Measurements from ENCODE around the gene NEK2.

NEK2 gene

GRCh38 chr1:211631168-211631567 is 44.3 kb downstream of the NEK2 start:
- TF ChIP-seq CREB1 (IDR thresholded peaks at IDR 0.05; ENCODE audit: low read depth) = no peak

- TF ChIP-seq ZBTB7A (IDR thresholded peaks at IDR 0.05; ENCODE audit: low read depth) = no peak
- TF ChIP-seq EP300 (IDR thresholded peaks at IDR 0.05; ENCODE audit: borderline replicate concordance) = no peak
- TF ChIP-seq CEBPB (IDR thresholded peaks at IDR 0.05) = no peak
- no peak for TF ChIP-seq RAD21 (IDR thresholded peaks at IDR 0.05; ENCODE audit: low read depth)
- TF ChIP-seq TCF12 (IDR thresholded peaks at IDR 0.05; ENCODE audit: low read depth) = no peak
- no peak for TF ChIP-seq MAX (IDR thresholded peaks at IDR 0.05)
- TF ChIP-seq EGR1 (IDR thresholded peaks at IDR 0.05) = no peak
- no peak for TF ChIP-seq CREB1 (IDR thresholded peaks at IDR 0.05; ENCODE audit: low read depth)
Observed at GRCh38 chr1:211630236-211631081, 45.0 kb downstream of the NEK2 start.

- TF ChIP-seq TAF1 (IDR thresholded peaks at IDR 0.05; ENCODE audit: low read depth) = no peak
- no peak for TF ChIP-seq USF1 (IDR thresholded peaks at IDR 0.05)
- TF ChIP-seq TCF12 (IDR thresholded peaks at IDR 0.05; ENCODE audit: low read depth) = no peak
- no peak for TF ChIP-seq EGR1 (IDR thresholded peaks at IDR 0.05)
- TF ChIP-seq TEAD4 (IDR thresholded peaks at IDR 0.05) = no peak
- TF ChIP-seq FOXM1 (IDR thresholded peaks at IDR 0.05; ENCODE audit: borderline replicate concordance, low read depth) = no peak
- TF ChIP-seq ZBTB7A (IDR thresholded peaks at IDR 0.05; ENCODE audit: low read depth) = no peak
- no peak for TF ChIP-seq CREB1 (IDR thresholded peaks at IDR 0.05; ENCODE audit: low read depth)
- no peak for TF ChIP-seq NFIC (IDR thresholded peaks at IDR 0.05)
- TF ChIP-seq MAX (IDR thresholded peaks at IDR 0.05) = no peak
- TF ChIP-seq YY1 (IDR thresholded peaks at IDR 0.05; ENCODE audit: low read depth) = no peak
- TF ChIP-seq EP300 (IDR thresholded peaks at IDR 0.05; ENCODE audit: borderline replicate concordance) = no peak
- no peak for TF ChIP-seq REST (IDR thresholded peaks at IDR 0.05; ENCODE audit: low read depth)
- no peak for TF ChIP-seq RAD21 (IDR thresholded peaks at IDR 0.05; ENCODE audit: low read depth)
- no peak for TF ChIP-seq CEBPB (IDR thresholded peaks at IDR 0.05)
Observed at GRCh38 chr1:211628417-211628816, 47.0 kb downstream of the NEK2 start.

GRCh38 chr1:211627259-211627658 is 48.2 kb downstream of the NEK2 start:
- TF ChIP-seq TCF12 (IDR thresholded peaks at IDR 0.05; ENCODE audit: low read depth) (no peak), REST (IDR thresholded peaks at IDR 0.05; ENCODE audit: low read depth) (no peak)

GRCh38 chr1:211625040-211625439 is 50.4 kb downstream of the NEK2 start:
- TF ChIP-seq RAD21 (IDR thresholded peaks at IDR 0.05; ENCODE audit: low read depth) (peak; percentile 40; the same call in 1 of the 2 replicates), USF1 (IDR thresholded peaks at IDR 0.05) (no peak)

GRCh38 chr1:211623515-211623914 is 51.9 kb downstream of the NEK2 start:
- no peak for TF ChIP-seq CREB1 (IDR thresholded peaks at IDR 0.05; ENCODE audit: low read depth)
- no peak for TF ChIP-seq ZBTB7A (IDR thresholded peaks at IDR 0.05; ENCODE audit: low read depth)
- no peak for TF ChIP-seq NFIC (IDR thresholded peaks at IDR 0.05)
- TF ChIP-seq EP300 (IDR thresholded peaks at IDR 0.05; ENCODE audit: borderline replicate concordance) = no peak
- no peak for TF ChIP-seq YY1 (IDR thresholded peaks at IDR 0.05; ENCODE audit: low read depth)
- TF ChIP-seq MAX (IDR thresholded peaks at IDR 0.05) = no peak
- no peak for TF ChIP-seq TCF12 (IDR thresholded peaks at IDR 0.05; ENCODE audit: low read depth)
- no peak for TF ChIP-seq TAF1 (IDR thresholded peaks at IDR 0.05; ENCODE audit: low read depth)
